HG03135 (cell line): ENCODE results near the gene UQCRC1.
"Not testable (repeated sequence)": the region's sequence is repeated elsewhere in the genome, so short reads cannot be mapped to it uniquely, and the experiment has no call there.

Experiments used
- ATAC-seq: cut with Tn5 transposase; IDR thresholded peaks from one replicate; pipeline ENCODE4 v1.9.1; 2021; ENCODE audit warnings: mild to moderate bottlenecking, moderate library complexity; ENCODE audit not compliant: unreplicated experiment

The UQCRC1 gene

GRCh38 chr3:48556796-48557626 lies 52.4 kb downstream of the UQCRC1 start, which contains the start of gene PFKFB4:
Gene PFKFB4 (minus strand): TSS chr3:48556803. CDS start chr3:48556777, 26 bp downstream.
- ATAC-seq: peak; percentile 86

DNA sequence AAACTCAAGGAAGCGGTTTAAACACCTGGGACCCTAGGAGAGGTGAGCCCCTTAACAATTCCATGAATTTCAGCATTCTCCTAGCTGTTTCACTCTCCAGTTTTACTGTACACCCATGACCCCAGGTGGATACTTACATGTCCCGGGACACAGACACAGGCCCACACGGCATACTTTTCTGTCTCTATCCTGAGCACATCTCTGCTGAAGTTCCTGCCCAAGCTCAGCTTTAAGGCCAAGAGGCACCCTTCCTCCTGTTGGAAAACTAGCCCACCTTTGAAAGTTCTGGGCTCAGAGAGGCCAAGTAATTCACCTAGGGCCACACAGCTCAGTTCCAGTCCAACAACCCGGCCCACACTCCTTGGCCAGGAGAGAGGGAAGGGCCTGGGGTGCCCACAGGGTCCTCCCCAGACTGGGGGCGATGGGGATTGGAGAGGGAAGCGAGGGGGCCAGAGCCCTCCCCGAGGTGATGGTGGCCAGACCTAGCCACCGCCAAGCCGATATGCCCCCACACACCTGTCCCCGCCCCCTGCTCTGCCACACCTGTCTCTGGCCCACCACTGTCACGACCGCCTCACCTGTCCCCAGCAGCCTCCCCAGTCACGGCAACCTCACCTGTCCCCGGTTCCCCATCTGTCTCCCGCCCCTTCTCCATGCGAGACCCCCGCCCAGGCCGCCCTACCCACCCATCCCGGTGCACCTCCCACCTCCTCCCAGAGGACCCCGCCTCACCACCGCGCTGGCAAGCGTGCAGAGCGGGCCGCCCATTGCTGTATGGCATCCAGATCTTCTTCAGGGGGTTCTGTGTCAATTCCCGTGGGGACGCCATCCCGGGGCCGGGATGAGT lies 53.3 kb downstream of the UQCRC1 start:
- no peak for ATAC-seq

DNA sequence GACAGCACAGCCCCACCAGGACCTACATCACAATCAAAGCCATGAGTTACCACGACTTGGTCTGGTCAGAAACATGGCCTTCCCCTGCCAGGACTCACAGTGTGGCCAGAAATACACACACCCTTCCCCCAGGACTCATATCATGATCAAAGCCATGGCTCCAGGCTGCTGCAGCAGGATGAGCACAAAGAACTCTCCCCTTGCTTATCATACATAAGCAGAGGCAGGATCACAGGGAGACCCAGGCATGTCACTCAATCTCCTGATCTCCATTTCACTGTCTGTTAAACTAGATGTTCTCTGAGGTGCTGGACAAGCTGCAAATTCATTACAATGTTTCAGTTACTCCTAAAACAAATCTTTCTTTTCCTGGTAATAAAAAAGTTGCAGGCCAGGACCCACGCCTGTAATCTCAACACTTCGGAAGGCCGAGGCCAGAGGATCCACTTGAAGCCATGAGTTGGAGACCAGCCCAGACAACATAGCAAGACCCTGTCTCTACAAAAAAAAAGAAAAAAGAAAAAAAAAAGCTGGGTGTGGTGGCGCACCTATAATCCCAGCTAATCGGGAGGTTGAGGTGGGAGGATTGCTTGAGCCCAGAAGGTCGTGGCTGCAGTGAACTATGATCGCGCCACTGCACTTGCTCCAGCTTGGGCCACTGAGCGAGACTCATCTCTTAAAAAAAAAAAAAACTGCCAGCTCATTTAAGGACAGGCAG lies 54.1 kb downstream of the UQCRC1 start:
- no peak for ATAC-seq

GRCh38 chr3:48553886-48554845 lies 55.3 kb downstream of the UQCRC1 start:
- no peak for ATAC-seq

DNA sequence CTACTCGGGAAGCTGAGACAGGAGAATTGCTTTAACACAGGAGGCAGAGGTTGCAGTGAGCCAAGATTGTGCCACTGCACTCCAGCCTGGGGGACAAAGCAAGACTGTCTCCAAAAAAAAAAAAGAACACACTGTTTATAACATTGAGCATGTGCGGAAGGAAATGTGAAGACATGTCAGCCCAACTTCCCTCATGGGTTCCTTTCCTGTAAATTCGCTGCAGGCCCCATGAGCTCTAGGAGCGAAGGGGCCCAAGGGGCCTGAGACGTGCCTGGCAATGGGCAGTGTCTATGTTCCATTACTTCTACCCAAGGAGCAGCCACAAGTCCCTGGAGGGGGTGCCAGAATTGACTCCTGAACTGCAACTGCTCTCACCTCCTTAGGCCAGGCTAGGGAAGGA lies 56.1 kb downstream of the UQCRC1 start:
- ATAC-seq: no peak

- ATAC-seq: no peak
Measured at GRCh38 chr3:48552111-48552951, 57.1 kb downstream of the UQCRC1 start.

DNA sequence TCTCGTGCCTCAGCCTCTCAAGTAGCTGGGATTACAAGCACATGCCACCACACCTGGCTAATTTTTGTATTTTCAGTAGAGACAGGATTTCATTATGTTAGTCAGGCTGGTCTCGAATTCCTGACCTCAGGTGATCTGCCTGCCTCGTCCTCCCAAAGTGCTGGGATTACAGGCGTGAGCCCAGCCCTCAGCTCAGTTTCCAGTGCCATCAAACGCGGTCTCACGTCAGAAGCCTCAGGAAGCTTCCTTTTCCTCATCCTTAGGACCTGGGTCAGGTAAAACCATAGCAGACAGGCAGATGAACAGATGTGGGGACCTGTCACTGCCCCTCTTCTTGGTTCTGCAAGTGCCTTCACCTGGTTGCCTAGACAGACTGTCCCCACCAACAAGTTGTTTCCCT lies 57.8 kb downstream of the UQCRC1 start:
- ATAC-seq: not testable (repeated sequence)
